GM23338 (cell line): Measurements from ENCODE around the gene SIN3B. TPM values are rescaled to one million over a fixed set of nuclear protein-coding genes. Genes with fewer than 3 reads are reported as not detected.
A peak's percentile ranks its signal among the peaks of the same experiment; 100 is the strongest.

Experiments used
- ATAC-seq: fragments of 200-7000 bp; cut with Tn5 transposase; 3 replicates; pipeline ENCODE4 v1.9.1; 2020
- DNase-seq: peaks from one replicate; pipeline ENCODE4 v3.0.0-alpha.2; 2015; ENCODE audit warnings: low spot score
- H2AFZ ChIP-seq: fragments of 200-600 bp; sonication (generic); 2 replicates; pipeline ENCODE4 v1.8.0; 2016; ENCODE audit warnings: antibody characterized with exemption, mild to moderate bottlenecking, moderate library complexity
- H3F3A ChIP-seq: fragments of 200-600 bp; sonication (generic); replicated peaks from 2 replicates; pipeline ENCODE4 v1.8.0; 2017; ENCODE audit warnings: antibody characterized with exemption, mixed run types, low read depth
- H3K27ac ChIP-seq: fragments of 200-600 bp; sonication (generic); 2 replicates; pipeline ENCODE4 v1.6.1; 2016; ENCODE audit warnings: low read depth
- H3K27me3 ChIP-seq: fragments of 200-600 bp; sonication (generic); 2 replicates; pipeline ENCODE4 v1.8.0; 2016; ENCODE audit warnings: mild to moderate bottlenecking, mixed run types, moderate library complexity; ENCODE audit not compliant: insufficient read depth
- H3K36me3 ChIP-seq: fragments of 200-600 bp; sonication (generic); 2 replicates; pipeline ENCODE4 v1.8.0; 2016; ENCODE audit warnings: mild to moderate bottlenecking; ENCODE audit not compliant: insufficient read depth
- H3K4me1 ChIP-seq: fragments of 200-600 bp; sonication (generic); 2 replicates; pipeline ENCODE4 v1.8.0; 2016; ENCODE audit warnings: mild to moderate bottlenecking, moderate library complexity; ENCODE audit not compliant: insufficient read depth
- H3K4me2 ChIP-seq: fragments of 200-600 bp; sonication (generic); 2 replicates; pipeline ENCODE4 v1.7.1; 2017; ENCODE audit warnings: mixed run types
- H3K4me3 ChIP-seq: fragments of 200-600 bp; sonication (generic); 2 replicates; pipeline ENCODE4 v1.6.1; 2016; ENCODE audit warnings: mixed run types
- H3K79me2 ChIP-seq: fragments of 200-600 bp; sonication (generic); replicated peaks from 2 replicates; pipeline ENCODE4 v1.8.0; 2017; ENCODE audit warnings: mild to moderate bottlenecking; ENCODE audit not compliant: insufficient read depth
- H3K9me2 ChIP-seq: fragments of 200-600 bp; sonication (generic); 2 replicates; pipeline ENCODE4 v1.8.0; 2017; ENCODE audit not compliant: insufficient read depth
- H4K20me1 ChIP-seq: fragments of 200-600 bp; sonication (generic); replicated peaks from 2 replicates; pipeline ENCODE4 v1.8.0; 2017; ENCODE audit warnings: mild to moderate bottlenecking; ENCODE audit not compliant: insufficient read depth
- H3K27ac Mint-ChIP-seq: 2 replicates; pipeline ENCODE4 v1.8.0; 2020; ENCODE audit warnings: inconsistent platforms, mild to moderate bottlenecking, moderate library complexity, mixed read lengths
- H3K27me3 Mint-ChIP-seq: 3 replicates; pipeline ENCODE4 v1.8.0; 2022; ENCODE audit warnings: low read depth, mild to moderate bottlenecking, moderate library complexity, mixed read lengths, inconsistent platforms; ENCODE audit not compliant: insufficient read depth, poor library complexity
- H3K36me3 Mint-ChIP-seq: 3 replicates; pipeline ENCODE4 v1.8.0; 2021; ENCODE audit warnings: low read depth, mild to moderate bottlenecking, inconsistent platforms, moderate library complexity, mixed read lengths
- H3K4me1 Mint-ChIP-seq: 3 replicates; pipeline ENCODE4 v1.8.0; 2020; ENCODE audit warnings: mild to moderate bottlenecking, inconsistent platforms, mixed read lengths
- H3K4me3 Mint-ChIP-seq: 3 replicates; pipeline ENCODE4 v1.8.0; 2021; ENCODE audit warnings: moderate library complexity, mild to moderate bottlenecking, inconsistent platforms, mixed read lengths
- H3K9me3 Mint-ChIP-seq: 3 replicates; pipeline ENCODE4 v1.8.0; 2020; ENCODE audit warnings: moderate library complexity, mild to moderate bottlenecking, inconsistent platforms, mixed read lengths
- CTCF ChIP-seq, 2 experiments: fragments of 200-600 bp in 1 of 2; sonication (generic) in 1 of 2; conservative IDR thresholded peaks; 2 replicates each; pipeline versions ENCODE4 v1.5.1 to v1.6.1; 2016 to 2017; ENCODE audit warnings: antibody characterized with exemption in 2 of 2, low read depth in 2 of 2, mild to moderate bottlenecking in 2 of 2, moderate library complexity in 1 of 2
- ETS1 ChIP-seq: IDR thresholded peaks from 2 replicates; pipeline ENCODE4 v1.6.1; 2016; ENCODE audit warnings: antibody characterized with exemption
- EZH2phosphoT487 ChIP-seq: fragments of 200-600 bp; sonication (generic); IDR thresholded peaks from one replicate; pipeline ENCODE4 v1.8.1; 2018; ENCODE audit warnings: antibody characterized with exemption; ENCODE audit not compliant: unreplicated experiment
- REST ChIP-seq: IDR thresholded peaks from one replicate; pipeline ENCODE4 v1.6.1; 2018; ENCODE audit warnings: antibody characterized with exemption; ENCODE audit not compliant: unreplicated experiment
- STAT1 ChIP-seq: IDR thresholded peaks from one replicate; pipeline ENCODE4 v1.6.1; 2016; ENCODE audit warnings: antibody characterized with exemption; ENCODE audit not compliant: unreplicated experiment
- polyA plus RNA-seq: library from polyadenylated mRNA; unstranded; fragments of >200 nt; fragmentation: Nextera tagmentation; extraction: Ambion mirVana; gene quantifications from 2 replicates; pipeline ENCODE4 v1.2.1, GENCODE V29; 2016
- total RNA-seq: library from RNA; depleted of rRNA; stranded (reverse); fragments of >200 nt; shearing (Covaris generic); gene quantifications from 2 replicates; pipeline ENCODE4 v1.2.3, GENCODE V29; 2014

Gene SIN3B
- total and polyA plus RNA-seq, 2 experiments from 2014 or later = 37.6 to 68.6 TPM

- peaks cover 17% of the 10 kb centered on the region for H3K36me3 ChIP-seq
- no peak for DNase-seq
- no peak overlapping the region for H3K27ac Mint-ChIP-seq
Observed at GRCh38 chr19:16834747-16835146, 5.5 kb downstream of the SIN3B start.

GRCh38 chr19:16836115-16837034, 7.2 kb downstream of the SIN3B start:
- Histone ChIP-seq H3K4me2 (no peak overlapping the region), H3F3A (no peaks in the 10 kb centered on the region), H3K79me2 (peaks cover 28% of the 10 kb centered on the region), H4K20me1 (peaks cover 12% of the 10 kb centered on the region; the same call in 1 of the 2 replicates), H3K4me1 (no peaks in the 10 kb centered on the region), H3K4me3 (no peak overlapping the region), H2AFZ (no peak overlapping the region), H3K9me2 (no peaks in the 10 kb centered on the region), H3K27ac (no peak overlapping the region), H3K36me3 (peaks cover 23% of the 10 kb centered on the region), H3K27me3 (no peaks in the 10 kb centered on the region)
- Mint-ChIP-seq H3K9me3 (no peaks in the 10 kb centered on the region), H3K4me3 (no peak overlapping the region), H3K27me3 (peaks cover 7% of the 10 kb centered on the region), H3K27ac (peak overlapping the region; percentile 58; the same call in 1 of the 2 replicates), H3K36me3 (peaks cover 79% of the 10 kb centered on the region), H3K4me1 (peaks cover 2% of the 10 kb centered on the region; the same call in 2 of the 3 replicates)
- ATAC-seq (peak; percentile 62), DNase-seq (peak; percentile 51)
- TF ChIP-seq ETS1 = no peak
- peak; percentile 38 to 62 for TF ChIP-seq CTCF (conservative IDR thresholded peaks at IDR 0.05; ENCODE audit: low read depth in 2 of 2)
- no peak for TF ChIP-seq EZH2phosphoT487

More at GRCh38 chr19:16834747-16835146, 5.5 kb downstream of the SIN3B start:
- Histone ChIP-seq H4K20me1 (peaks cover 18% of the 10 kb centered on the region), H3K79me2 (peaks cover 42% of the 10 kb centered on the region), H3K27ac (no peak overlapping the region), H3K9me2 (no peaks in the 10 kb centered on the region), H3K4me3 (no peak overlapping the region), H3F3A (no peaks in the 10 kb centered on the region), H2AFZ (no peak overlapping the region), H3K4me2 (no peak overlapping the region), H3K27me3 (no peaks in the 10 kb centered on the region), H3K4me1 (peaks cover 8% of the 10 kb centered on the region)
- Mint-ChIP-seq H3K36me3 (peaks cover 87% of the 10 kb centered on the region), H3K27me3 (peaks cover 15% of the 10 kb centered on the region), H3K4me3 (no peak overlapping the region), H3K9me3 (no peaks in the 10 kb centered on the region), H3K4me1 (peaks cover 11% of the 10 kb centered on the region)
- no peak for TF ChIP-seq STAT1
- TF ChIP-seq REST = no peak
- no peak for ATAC-seq
